Activated CD8-positive, alpha-beta T cell treated with anti-CD3 and anti-CD28 coated beads for 36 hours (primary cell): ENCODE measurements around the gene PLEKHA7. TPM values are rescaled to one million over a fixed set of nuclear protein-coding genes. Genes with fewer than 3 reads are reported as not detected.

Experiments used
- ATAC-seq: fragments of 200-7000 bp; cut with Tn5 transposase; one replicate; pipeline ENCODE4 v1.10.0; 2021; ENCODE audit warnings: mild to moderate bottlenecking, moderate library complexity
- CTCF ChIA-PET: fragments of 350-600 bp; sonication (Branson Sonifier 250); formaldehyde crosslinking; loops from one replicate; lab custom pipeline; 2021; ENCODE audit warnings: antibody characterized with exemption; lab: Charles Lee
- POLR2A ChIA-PET: fragments of 350-600 bp; sonication (Branson Sonifier 250); formaldehyde crosslinking; loops from one replicate; lab custom pipeline; 2021; ENCODE audit warnings: antibody characterized with exemption; lab: Charles Lee
- DNase-seq: peaks from one replicate; pipeline ENCODE4 v3.0.0-alpha.2; 2020
- H3K27ac Mint-ChIP-seq: one replicate; pipeline ENCODE4 v1.8.0; 2021; ENCODE audit warnings: mild to moderate bottlenecking, mixed read lengths
- H3K27me3 Mint-ChIP-seq: one replicate; pipeline ENCODE4 v1.8.0; 2021; ENCODE audit warnings: mixed read lengths
- H3K36me3 Mint-ChIP-seq: one replicate; pipeline ENCODE4 v1.8.0; 2021; ENCODE audit warnings: low read depth, mixed read lengths
- H3K4me1 Mint-ChIP-seq: one replicate; pipeline ENCODE4 v1.8.0; 2021; ENCODE audit warnings: low read depth, mixed read lengths
- H3K4me3 Mint-ChIP-seq: one replicate; pipeline ENCODE4 v1.8.0; 2021; ENCODE audit warnings: mild to moderate bottlenecking, moderate library complexity, mixed read lengths
- H3K9me3 Mint-ChIP-seq: one replicate; pipeline ENCODE4 v1.8.0; 2021; ENCODE audit warnings: mixed read lengths
- CTCF ChIP-seq: fragments of 200-600 bp; IDR thresholded peaks from one replicate; pipeline ENCODE4 v1.8.0; 2022; ENCODE audit warnings: antibody characterized with exemption, mild to moderate bottlenecking
- intact Hi-C: fragments of 100-400 bp; cut with micrococcal nuclease; formaldehyde crosslinking; loops from one replicate; pipeline ENCODE4 v1.10.0; 2022
- total RNA-seq, 2 experiments: library from RNA; stranded (reverse); gene quantifications; one replicate each; pipeline ENCODE4 v1.2.3, GENCODE V29; 2021

Gene PLEKHA7
- total RNA-seq, 2 experiments from 2014 or later = 6.0 to 6.6 TPM

GRCh38 chr11:16777613-16777975 lies 236.6 kb downstream of the PLEKHA7 start:
- intact Hi-C loops = no loop called here
- Mint-ChIP-seq H3K4me1 (no peaks in the 10 kb centered on the region), H3K9me3 (no peaks in the 10 kb centered on the region), H3K36me3 (no peaks in the 10 kb centered on the region), H3K27ac (no peak overlapping the region), H3K27me3 (no peaks in the 10 kb centered on the region), H3K4me3 (no peak overlapping the region)
- CTCF ChIA-PET = no interaction called here
- DNase-seq (no peak), ATAC-seq (no peak)
- TF ChIP-seq CTCF = no peak
- POLR2A ChIA-PET = no interaction called here

GRCh38 chr11:16776711-16777612 lies 237.3 kb downstream of the PLEKHA7 start:
- POLR2A ChIA-PET = no interaction called here
- no peak for TF ChIP-seq CTCF
- no peak overlapping the region for H3K27ac Mint-ChIP-seq
- H3K27me3 Mint-ChIP-seq = no peaks in the 10 kb centered on the region
- intact Hi-C loops = no loop called here
- H3K36me3 Mint-ChIP-seq = no peaks in the 10 kb centered on the region
- H3K4me1 Mint-ChIP-seq = no peaks in the 10 kb centered on the region
- no peaks in the 10 kb centered on the region for H3K9me3 Mint-ChIP-seq
- CTCF ChIA-PET = no interaction called here
- no peak for ATAC-seq
- no peak for DNase-seq
- H3K4me3 Mint-ChIP-seq = no peak overlapping the region

GRCh38 chr11:16775614-16776283 lies 238.5 kb downstream of the PLEKHA7 start:
- no peak for TF ChIP-seq CTCF
- H3K9me3 Mint-ChIP-seq = no peaks in the 10 kb centered on the region
- no peaks in the 10 kb centered on the region for H3K4me1 Mint-ChIP-seq
- no peak overlapping the region for H3K27ac Mint-ChIP-seq
- ChIA-PET CTCF (no interaction called here), POLR2A (no interaction called here)
- no peak for ATAC-seq
- DNase-seq = no peak
- intact Hi-C loops = no loop called here
- no peaks in the 10 kb centered on the region for H3K36me3 Mint-ChIP-seq
- H3K4me3 Mint-ChIP-seq = no peak overlapping the region
- H3K27me3 Mint-ChIP-seq = no peaks in the 10 kb centered on the region

- ChIA-PET POLR2A (no interaction called here), CTCF (interaction anchor here (1.1 to 1.5 kb wide), 4 partner anchors 10 to 60 kb away, joined by 3 to 8 read pairs (median 6); no protein-coding TSS in a partner anchor)
- no peak for TF ChIP-seq CTCF
- Mint-ChIP-seq H3K9me3 (no peaks in the 10 kb centered on the region), H3K36me3 (no peaks in the 10 kb centered on the region), H3K4me3 (no peak overlapping the region), H3K27me3 (no peaks in the 10 kb centered on the region), H3K27ac (no peak overlapping the region), H3K4me1 (no peaks in the 10 kb centered on the region)
- ATAC-seq = no peak
- intact Hi-C loops = no loop called here
- no peak for DNase-seq
These were observed 239.1 kb downstream of the PLEKHA7 start for GRCh38 chr11:16774936-16775613.
